IMR-90 (cell line): ENCODE results near the gene APC2. TPM values are rescaled to one million over a fixed set of nuclear protein-coding genes. Genes with fewer than 3 reads are reported as not detected.

Source experiments
- ATAC-seq: fragments of 200-7000 bp; cut with Tn5 transposase; 2 replicates; pipeline ENCODE4 v1.9.1; 2020; ENCODE audit warnings: low read depth, mild to moderate bottlenecking, moderate library complexity
- BruUV-seq: library from RNA; stranded (reverse); fragments of 400-500 nt; replicated peaks from 2 replicates; lab custom pipeline; 2021; lab: Mats Ljungman, UMichigan
- CTCF ChIA-PET: fragments of 300-600 bp; formaldehyde crosslinking; extraction: SDS; loops from one replicate; lab custom pipeline; 2021; ENCODE audit warnings: antibody characterized with exemption; lab: Yijun Ruan, JAX
- POLR2A ChIA-PET: fragments of 300-600 bp; sonication (Branson Sonifier 250); formaldehyde crosslinking; loops from one replicate; lab custom pipeline; 2022; ENCODE audit warnings: antibody characterized with exemption; ENCODE audit not compliant: unreplicated experiment; lab: Charles Lee
- DNase-seq: peaks from one replicate; pipeline ENCODE4 v3.0.0; 2013
- H2AFZ ChIP-seq: replicated peaks from 2 replicates; pipeline ENCODE3; 2013; ENCODE audit warnings: low read length, mild to moderate bottlenecking; ENCODE audit not compliant: poor library complexity
- H2AK5ac ChIP-seq: 2 replicates; pipeline ENCODE4 v1.6.1; 2013; ENCODE audit warnings: low read depth, low read length, inconsistent platforms
- H2AK9ac ChIP-seq: replicated peaks from 2 replicates; pipeline ENCODE3; 2013; ENCODE audit warnings: mild to moderate bottlenecking, low read depth, low read length, moderate library complexity; ENCODE audit not compliant: poor library complexity
- H2BK120ac ChIP-seq: 2 replicates; pipeline ENCODE4 v1.6.1; 2013; ENCODE audit warnings: low read depth, low read length, inconsistent platforms
- H2BK15ac ChIP-seq: 3 replicates; pipeline ENCODE4 v1.6.1; 2013; ENCODE audit warnings: low read depth, low read length, inconsistent platforms
- H2BK20ac ChIP-seq: 2 replicates; pipeline ENCODE4 v1.6.1; 2013; ENCODE audit warnings: low read depth, mild to moderate bottlenecking, inconsistent platforms, low read length, moderate library complexity
- H2BK5ac ChIP-seq: 2 replicates; pipeline ENCODE4 v1.6.1; 2013; ENCODE audit warnings: mild to moderate bottlenecking, low read depth, low read length, inconsistent platforms; ENCODE audit not compliant: poor library complexity, severe bottlenecking
- H3K14ac ChIP-seq: replicated peaks from 2 replicates; pipeline ENCODE4 v1.6.1; 2013; ENCODE audit warnings: low read depth, low read length, inconsistent platforms
- H3K18ac ChIP-seq: 2 replicates; pipeline ENCODE4 v1.6.1; 2013; ENCODE audit warnings: low read depth, low read length, control low read depth
- H3K23ac ChIP-seq: 2 replicates; pipeline ENCODE4 v1.6.1; 2013; ENCODE audit warnings: low read depth, low read length, inconsistent platforms
- H3K27ac ChIP-seq: 2 replicates; pipeline ENCODE4 v1.5.1; 2013; ENCODE audit warnings: mild to moderate bottlenecking, control low read depth, low read length; ENCODE audit not compliant: insufficient read depth
- H3K27me3 ChIP-seq: 2 replicates; pipeline ENCODE4 v1.6.1; 2013; ENCODE audit warnings: low read length; ENCODE audit not compliant: control insufficient read depth, insufficient read depth
- H3K36me3 ChIP-seq: 2 replicates; pipeline ENCODE4 v1.6.1; 2013; ENCODE audit warnings: low read length, mixed read lengths; ENCODE audit not compliant: control insufficient read depth, insufficient read depth
- H3K4ac ChIP-seq: 2 replicates; pipeline ENCODE4 v1.6.1; 2013; ENCODE audit warnings: low read depth, low read length, inconsistent platforms
- H3K4me1 ChIP-seq: 2 replicates; pipeline ENCODE4 v1.6.1; 2013; ENCODE audit warnings: low read length, mixed read lengths; ENCODE audit not compliant: control insufficient read depth, insufficient read depth
- H3K4me2 ChIP-seq: 2 replicates; pipeline ENCODE4 v1.6.1; 2013; ENCODE audit warnings: low read depth, mild to moderate bottlenecking, control low read depth, low read length, moderate library complexity
- H3K4me3 ChIP-seq: 2 replicates; pipeline ENCODE4 v1.5.1; 2013; ENCODE audit warnings: low read depth, mild to moderate bottlenecking, control low read depth, low read length, moderate library complexity; ENCODE audit not compliant: insufficient read depth
- H3K56ac ChIP-seq: 2 replicates; pipeline ENCODE4 v1.6.1; 2013; ENCODE audit warnings: low read length, inconsistent platforms; ENCODE audit not compliant: insufficient read depth; ENCODE audit errors: extremely low read depth
- H3K79me1 ChIP-seq, 2 experiments: 2 replicates each; pipeline ENCODE4 v1.6.1; 2013; ENCODE audit warnings: low read length in 2 of 2, inconsistent platforms in 1 of 2, low read depth in 1 of 2
- H3K9ac ChIP-seq: 2 replicates; pipeline ENCODE4 v1.6.1; 2013; ENCODE audit warnings: low read depth, low read length, control low read depth
- H3K9me1 ChIP-seq: 2 replicates; pipeline ENCODE4 v1.6.1; 2013; ENCODE audit warnings: low read length, inconsistent platforms; ENCODE audit not compliant: insufficient read depth
- H3K9me3 ChIP-seq: 2 replicates; pipeline ENCODE4 v1.6.1; 2013; ENCODE audit warnings: low read length; ENCODE audit not compliant: control insufficient read depth, insufficient read depth
- H4K20me1 ChIP-seq: 2 replicates; pipeline ENCODE4 v1.6.1; 2013; ENCODE audit warnings: low read length, inconsistent platforms; ENCODE audit not compliant: insufficient read depth
- H4K5ac ChIP-seq: 2 replicates; pipeline ENCODE4 v1.6.1; 2013; ENCODE audit warnings: mild to moderate bottlenecking, low read depth, low read length, control low read depth
- H4K8ac ChIP-seq, 2 experiments: 2 replicates each; pipeline ENCODE4 v1.6.1; 2013; ENCODE audit warnings: low read depth in 2 of 2, low read length in 2 of 2, control low read depth in 1 of 2, inconsistent platforms in 1 of 2
- H4K91ac ChIP-seq: 2 replicates; pipeline ENCODE4 v1.6.1; 2013; ENCODE audit warnings: low read depth, low read length, inconsistent platforms; ENCODE audit not compliant: insufficient read depth
- MAFK ChIP-seq: IDR thresholded peaks from 2 replicates; pipeline ENCODE4 v1.6.1; 2012; ENCODE audit warnings: low read depth, low read length, improper control_type of control experiment
- MAZ ChIP-seq: IDR thresholded peaks from 2 replicates; pipeline ENCODE4 v1.6.1; 2012; ENCODE audit warnings: low read depth, mild to moderate bottlenecking, low read length, improper control_type of control experiment, moderate library complexity, borderline replicate concordance
- WGBS, 2 experiments: methylation state at CpG; one replicate each; pipeline versions ENCODE4 v1.1.5 to v1.1.7; 2013; ENCODE audit warnings: missing lambda C conversion rate in 2 of 2; ENCODE audit not compliant: insufficient read length in 1 of 2; ENCODE audit errors: extremely low coverage in 2 of 2; 5-methylcytosine and 5-hydroxymethylcytosine counted together
- dilution Hi-C: fragments of 300-500 bp; cut with HindIII; formaldehyde crosslinking; loops from one replicate; pipeline ENCODE4 v1.14.3; 2018; ENCODE audit warnings: low sequenced_read_pairs; ENCODE audit not compliant: unreplicated experiment
- in situ Hi-C: fragments of 300-500 bp; cut with MboI; formaldehyde crosslinking; loops from 3 replicates; pipeline ENCODE4 v1.14.3; 2019; ENCODE audit warnings: low sequenced_read_pairs, inconsistent platforms, mixed read lengths
- intact Hi-C: fragments of 100-400 bp; cut with micrococcal nuclease; formaldehyde crosslinking; loops from 2 replicates; pipeline ENCODE4 v1.10.0; 2022
- polyA plus RNA-seq, 3 experiments: library from polyadenylated mRNA; depleted of rRNA; stranded (reverse); fragments of >200 nt; gene quantifications; 2 replicates each; pipeline ENCODE4 v1.2.3, GENCODE V29; 2012; ENCODE audit warnings: low replicate concordance in 1 of 3
- total RNA-seq: library from RNA; depleted of rRNA; stranded (reverse); fragments of >200 nt; gene quantifications from 2 replicates; pipeline ENCODE4 v1.2.3, GENCODE V29; 2012

Gene APC2
- total and polyA plus RNA-seq, 2 of the 4 experiments (the other 2 are of a cell fraction): 0.36 to 0.41 TPM

GRCh38 chr19:1520203-1520780, 70.4 kb downstream of the APC2 start:
- in situ Hi-C loops (no loop called here), intact Hi-C loops (no loop called here), dilution Hi-C loops (no loop called here)
- TF ChIP-seq MAZ: no peak
- TF ChIP-seq MAFK: peak; percentile 51; the same call in 1 of the 2 replicates
- Histone ChIP-seq H2AK5ac (no peak overlapping the region; the same call in 1 of the 2 replicates), H3K9me1 (peaks cover 4% of the 10 kb centered on the region; the same call in 1 of the 2 replicates), H3K27me3 (peaks cover 34% of the 10 kb centered on the region), H3K4me3 (no peak overlapping the region), H3K36me3 (no peaks in the 10 kb centered on the region), H3K56ac (no peak overlapping the region), H4K91ac (no peak overlapping the region), H3K14ac (no peak overlapping the region), H2BK15ac (no peak overlapping the region), H3K18ac (no peak overlapping the region), H4K8ac (no peak overlapping the region), H4K5ac (no peak overlapping the region), H2AK9ac (no peak overlapping the region), H2BK120ac (no peak overlapping the region), H3K27ac (no peak overlapping the region), H3K9ac (no peak overlapping the region), H3K4me1 (no peaks in the 10 kb centered on the region; the same call in 1 of the 2 replicates), H3K79me1 (no peaks in the 10 kb centered on the region), H3K4me2 (no peak overlapping the region), H2BK20ac (no peak overlapping the region), H2AFZ (no peak overlapping the region), H3K9me3 (peaks cover 2% of the 10 kb centered on the region; the same call in 1 of the 2 replicates), H3K4ac (no peak overlapping the region), H4K20me1 (0 out of 2 replicates have a peak, but pooled peaks cover 7% of the 10 kb centered on the region), H3K23ac (no peak overlapping the region), H2BK5ac (no peak overlapping the region)
- ChIA-PET POLR2A (no interaction called here), CTCF (no interaction called here)
- no peak for DNase-seq
- ATAC-seq: no peak
- BruUV-seq: no TSS peak
- WGBS, 2 experiments: 82% methylated on average over 10 of the region's 17 CpGs; no CpG with 5 or more reads in 1 of the 2 experiments
